T-helper 2 cell treated with Interferon-gamma antibody and Interleukin-4, amounts not matched to agents 100 ng/mL and 5 ng/mL, for 36 hours (primary cell): ENCODE data around the gene N4BP2L1. TPM values are rescaled to one million over a fixed set of nuclear protein-coding genes. Genes with fewer than 3 reads are reported as not detected.

ENCODE experiments used
- intact Hi-C: fragments of 100-400 bp; cut with micrococcal nuclease; formaldehyde crosslinking; loops from one replicate; pipeline ENCODE4 v1.15.1; 2023
- total RNA-seq: library from RNA; stranded (reverse); gene quantifications from 2 replicates; pipeline ENCODE4 v1.2.3, GENCODE V29; 2022

The N4BP2L1 gene
- total RNA-seq, 1 donor from 2014 or later: 22.6 TPM

DNA sequence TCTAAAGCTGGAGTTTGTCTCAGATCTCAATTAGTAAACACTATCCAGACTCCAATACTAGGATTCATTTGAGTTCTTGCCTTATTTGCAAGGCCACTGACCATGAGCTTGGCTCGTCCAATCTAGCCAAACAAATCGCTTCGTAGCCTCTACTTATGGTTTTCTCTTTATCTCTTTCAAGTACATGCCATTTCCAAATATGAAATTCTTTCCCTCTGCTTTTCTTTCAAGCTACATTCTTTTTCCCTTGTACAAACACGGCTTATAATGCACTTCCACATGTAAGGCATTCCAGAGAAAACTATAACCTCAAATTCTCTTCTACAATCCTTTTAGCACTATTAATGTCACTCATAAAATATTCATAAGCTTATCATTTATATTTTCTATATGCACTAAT is 10.9 kb upstream of the N4BP2L1 start:
- intact Hi-C loops: no loop called here

GRCh38 chr13:32432856-32433255 is 4.9 kb upstream of the N4BP2L1 start:
- intact Hi-C loops: no loop called here

DNA sequence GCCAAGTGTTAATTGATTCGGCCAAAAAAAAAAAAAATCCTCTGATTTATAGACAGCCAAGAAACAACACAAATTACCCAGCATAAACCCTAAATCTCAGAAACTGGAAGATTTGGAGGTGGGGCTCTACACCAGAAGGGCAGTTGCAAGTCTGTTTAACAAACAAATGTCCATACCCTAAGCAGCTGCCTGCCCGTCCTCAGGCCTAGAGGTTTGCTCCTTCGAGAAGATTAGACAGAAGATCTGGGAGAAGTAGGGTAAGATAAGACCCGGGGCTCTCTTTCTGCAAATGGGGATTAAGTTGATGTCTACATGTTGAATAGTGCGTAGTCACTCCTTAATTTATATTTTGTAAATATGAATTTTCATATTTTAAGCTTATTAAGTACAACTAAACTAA is 3.4 kb upstream of the N4BP2L1 start:
- intact Hi-C loops: no loop called here

- intact Hi-C loops: no loop called here
Observed at GRCh38 chr13:32430018-32430747, 2.3 kb upstream of the N4BP2L1 start.

GRCh38 chr13:32429433-32429909 is 1.5 kb upstream of the N4BP2L1 start:
- intact Hi-C loops: loop anchor here (2.0 to 10.0 kb wide), 7 partner anchors 47 to 1267 kb away; partner anchors contain the start of genes FRY and HSPH1

- intact Hi-C loops: loop anchor here (1.0 to 10.0 kb wide), 9 partner anchors 47 to 1267 kb away; partner anchors contain the start of genes FRY, HSPH1 and PDS5B
Observed at GRCh38 chr13:32428581-32429432, 877 bp upstream of the N4BP2L1 start.

DNA sequence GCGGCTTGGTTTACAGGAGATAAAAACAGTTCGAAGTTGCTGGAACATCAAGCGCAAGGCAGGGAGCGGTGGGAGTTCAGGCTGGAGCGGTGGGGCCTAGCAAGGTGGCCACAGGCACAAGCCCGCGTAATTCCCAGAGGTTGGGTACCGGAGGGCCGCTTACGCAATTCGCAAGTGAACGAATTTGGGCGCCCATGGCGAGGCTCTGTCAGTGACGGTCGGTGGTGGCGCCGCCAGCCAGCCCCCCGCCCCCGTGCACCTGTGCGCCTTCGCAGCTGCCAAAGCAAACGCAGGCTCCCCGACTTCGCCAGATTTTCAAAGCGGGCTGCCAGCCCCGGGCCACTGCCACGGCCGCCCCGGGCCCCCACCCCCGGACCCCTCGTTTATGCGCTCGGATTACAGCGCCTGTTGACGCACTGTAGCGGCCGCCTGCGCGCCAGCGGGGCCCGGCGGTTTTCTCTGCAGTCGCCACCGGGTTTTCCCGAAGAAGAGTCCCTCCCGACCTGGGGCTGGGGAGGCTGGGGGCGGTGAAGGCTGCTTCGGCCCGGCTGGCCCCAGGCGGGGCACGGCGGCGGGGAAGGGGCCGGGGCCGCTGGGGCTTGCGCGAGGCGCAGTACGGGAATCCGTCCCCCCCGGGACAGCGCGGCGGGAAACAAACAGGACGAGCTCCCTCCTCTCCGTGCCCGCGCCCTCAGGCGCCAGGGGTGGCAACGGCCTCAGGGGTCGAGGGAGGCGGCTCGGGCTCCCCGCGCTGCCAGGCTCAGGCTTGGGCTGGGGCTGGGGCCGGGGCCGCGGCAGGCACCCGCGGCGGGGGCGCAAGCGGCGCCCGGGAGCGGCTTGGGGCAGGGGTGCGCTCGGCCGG is 709 bp downstream of the N4BP2L1 start:
- intact Hi-C loops: loop anchor here (1.0 to 10.0 kb wide), 9 partner anchors 45 to 1265 kb away; partner anchors contain the start of genes BRCA2, FRY, HSPH1 and N4BP2L2

- intact Hi-C loops: loop anchor here (1.0 to 10.0 kb wide), 9 partner anchors 44 to 1264 kb away; partner anchors contain the start of genes BRCA2, FRY, HSPH1 and N4BP2L2
Observed at GRCh38 chr13:32426191-32426989, 1.5 kb downstream of the N4BP2L1 start.

DNA sequence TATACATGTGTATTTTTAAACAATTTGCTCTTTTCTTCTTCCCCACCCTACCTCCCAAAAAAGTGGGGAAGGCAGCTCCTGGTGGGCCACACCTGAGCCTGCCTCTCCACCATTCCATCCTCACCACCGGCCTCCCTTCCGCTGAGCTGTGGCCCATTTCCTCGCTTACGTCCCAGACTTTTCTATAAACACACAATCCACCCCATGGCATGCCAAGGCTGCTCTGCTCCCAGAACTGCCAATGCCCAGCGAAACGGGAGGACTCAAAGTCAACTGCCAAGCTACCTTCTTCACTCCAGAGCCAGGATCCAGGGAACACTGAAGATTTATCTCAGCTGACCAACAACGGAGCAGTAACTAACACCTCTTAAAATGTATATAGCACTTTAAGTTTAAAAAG is 2.8 kb downstream of the N4BP2L1 start:
- intact Hi-C loops: loop anchor here (5.0 to 10.0 kb wide), 6 partner anchors 43 to 1263 kb away; partner anchors contain the start of genes FRY and HSPH1

DNA sequence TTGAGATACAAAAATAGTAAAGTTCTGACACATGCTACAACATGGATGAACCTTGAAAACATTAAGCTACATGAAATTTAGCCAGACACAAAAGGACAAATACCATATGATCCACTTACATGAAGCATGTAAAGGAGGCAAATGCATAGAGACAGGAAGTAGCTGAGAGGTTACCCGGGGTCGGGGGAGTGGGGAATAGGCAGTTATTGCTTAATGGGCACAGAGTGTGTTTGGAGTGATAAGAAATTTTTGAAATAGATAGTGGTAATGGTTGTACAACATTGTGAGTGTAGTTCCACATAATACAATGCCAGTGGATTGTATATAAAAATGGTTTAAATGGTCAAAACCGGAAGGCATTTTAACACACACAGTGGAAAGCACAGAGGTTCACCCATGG is 4.3 kb downstream of the N4BP2L1 start:
- intact Hi-C loops: loop anchor here (10.0 kb wide), 1 partner anchor 509 kb away; no protein-coding TSS in a partner anchor

- intact Hi-C loops: loop anchor here (10.0 kb wide), 1 partner anchor 505 kb away; no protein-coding TSS in a partner anchor
Observed at GRCh38 chr13:32419862-32420261, 8.1 kb downstream of the N4BP2L1 start.

GRCh38 chr13:32417995-32418394 is 9.9 kb downstream of the N4BP2L1 start:
- intact Hi-C loops: no loop called here

- intact Hi-C loops: no loop called here
Observed at GRCh38 chr13:32415019-32415418, 12.9 kb downstream of the N4BP2L1 start.

DNA sequence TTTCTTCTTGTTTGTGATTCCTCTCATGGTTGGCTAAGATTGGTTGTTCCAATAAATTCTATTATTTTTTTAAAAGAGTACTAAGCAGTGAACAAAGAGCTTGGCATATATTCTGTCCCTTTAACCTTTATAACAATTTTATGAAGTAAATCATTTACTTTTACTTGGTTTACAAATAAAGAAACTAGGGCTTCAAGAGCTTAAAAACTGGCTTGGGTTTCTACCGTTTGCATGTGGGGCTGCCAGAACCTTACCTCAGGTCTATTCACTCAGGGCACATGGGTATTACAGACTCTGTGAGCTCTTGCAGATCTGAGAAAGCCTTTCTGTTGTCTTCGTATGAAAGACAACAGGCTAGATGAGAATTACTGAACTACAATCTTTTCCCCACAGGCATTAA is 13.3 kb downstream of the N4BP2L1 start:
- intact Hi-C loops: no loop called here

- intact Hi-C loops: no loop called here
Observed at GRCh38 chr13:32413284-32413683, 14.6 kb downstream of the N4BP2L1 start.

DNA sequence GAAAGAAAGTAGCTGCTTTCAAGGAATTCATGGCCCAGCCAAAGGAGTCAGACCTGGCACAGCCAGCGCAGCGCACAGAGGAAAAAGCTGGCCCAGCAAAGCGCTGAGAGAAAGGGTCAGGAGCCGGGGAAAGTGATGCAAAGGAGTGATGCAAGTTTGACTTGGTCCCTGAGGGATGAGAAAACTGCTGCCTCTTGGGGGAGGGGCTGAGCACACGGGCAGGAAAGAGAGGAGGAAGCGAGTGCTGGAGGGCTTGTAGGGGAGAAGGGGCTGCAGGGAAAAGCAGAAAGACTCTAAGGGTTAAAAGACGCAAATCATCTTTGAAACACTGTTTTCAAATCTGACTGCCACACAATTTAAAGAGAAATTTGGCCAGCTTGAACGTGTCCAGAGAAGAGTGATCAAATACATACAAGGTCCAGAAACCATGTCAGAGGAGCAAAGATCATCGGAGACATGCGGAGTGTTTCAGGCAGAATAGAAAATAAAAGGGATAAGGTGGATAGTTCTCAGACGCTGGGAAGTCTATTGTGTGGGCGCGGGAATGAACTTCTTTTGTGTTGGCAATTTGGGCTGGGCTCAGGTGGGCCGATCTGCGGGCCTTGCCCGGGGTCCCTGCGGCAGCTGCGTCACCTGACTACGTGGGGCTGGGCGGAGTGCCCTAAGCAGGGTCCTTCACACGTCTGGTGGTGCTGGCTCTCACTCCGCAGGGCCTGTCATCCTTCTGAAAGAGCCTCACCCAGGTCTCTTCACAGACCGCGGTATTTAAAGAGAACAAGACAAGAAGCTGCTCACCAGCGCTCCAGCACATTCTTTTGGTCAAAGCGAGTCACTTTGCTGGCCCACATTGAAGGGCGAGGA is 18.1 kb downstream of the N4BP2L1 start:
- intact Hi-C loops: no loop called here

- intact Hi-C loops: no loop called here
Observed at GRCh38 chr13:32409001-32409313, 19.0 kb downstream of the N4BP2L1 start.

GRCh38 chr13:32408296-32409000 is 19.5 kb downstream of the N4BP2L1 start:
- intact Hi-C loops: no loop called here

DNA sequence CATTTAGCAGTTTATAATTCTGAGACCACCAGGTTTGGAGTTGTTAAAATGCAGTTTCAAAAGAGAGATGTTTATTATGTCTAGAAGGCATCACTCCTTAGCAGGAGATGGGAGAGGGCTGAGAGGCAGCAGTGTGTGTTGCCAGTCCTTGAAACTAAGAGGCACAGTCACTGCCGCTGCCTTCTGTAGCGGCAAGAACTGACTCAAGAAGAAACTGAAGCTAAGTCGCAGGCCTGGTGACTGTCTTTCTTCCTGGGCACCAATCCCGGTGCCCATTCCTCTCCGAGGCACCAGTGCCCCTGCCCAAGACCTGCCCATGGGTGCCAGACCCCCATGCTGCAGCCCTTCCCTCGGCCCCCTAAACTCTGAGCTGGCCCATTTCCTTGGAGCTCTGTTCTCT is 20.1 kb downstream of the N4BP2L1 start:
- intact Hi-C loops: no loop called here
